A549 (cell line): ENCODE results near the gene LEKR1. TPM values are rescaled to one million over a fixed set of nuclear protein-coding genes. Genes with fewer than 3 reads are reported as not detected.

ENCODE experiments used
- ATAC-seq, 2 experiments: fragments of 200-7000 bp in 1 of 2; fragments of >200 bp in 1 of 2; cut with Nextera tagmentation in 1 of 2; cut with Tn5 transposase in 1 of 2; 3 replicates each; pipeline versions ENCODE4 v1.8.0 to v1.9.1; 2018 to 2020; ENCODE audit warnings: mild to moderate bottlenecking in 1 of 2, moderate library complexity in 1 of 2
- CTCF ChIA-PET: fragments of 300-600 bp; sonication (Branson Sonifier 250); formaldehyde crosslinking; extraction: SDS; loops from one replicate; lab custom pipeline; 2021; ENCODE audit warnings: antibody characterized with exemption, inconsistent platforms; lab: Yijun Ruan, JAX
- POLR2A ChIA-PET: fragments of 350-600 bp; formaldehyde crosslinking; extraction: SDS; loops from one replicate; lab custom pipeline; 2021; ENCODE audit warnings: antibody characterized with exemption, inconsistent platforms; lab: Yijun Ruan, JAX
- DNase-seq, 2 experiments: peaks; one replicate each; pipeline versions ENCODE4 v3.0.0 to v3.0.0-alpha.2; 2011 to 2016; ENCODE audit warnings: low read depth in 1 of 2, low spot score in 1 of 2
- FAIRE-seq: peaks from 2 replicates; lab custom pipeline; 2011; peaks lifted over from hg19 to GRCh38; lab: Jason Lieb, UNC
- H3K27ac ChIP-seq, 2 experiments: fragments of >200 bp; sonication (Bioruptor Twin); formaldehyde crosslinking; 3 replicates each; pipeline ENCODE4 v1.5.1; 2016 to 2017
- H3K4me1 ChIP-seq: fragments of >200 bp; sonication (Bioruptor Twin); formaldehyde crosslinking; 3 replicates; pipeline ENCODE4 v1.6.1; 2016
- H3K4me2 ChIP-seq: fragments of >200 bp; sonication (Bioruptor Twin); formaldehyde crosslinking; 3 replicates; pipeline ENCODE4 v1.6.1; 2016
- H3K4me3 ChIP-seq: fragments of >200 bp; sonication (Bioruptor Twin); formaldehyde crosslinking; 3 replicates; pipeline ENCODE4 v1.5.1; 2016
- H3K9me3 ChIP-seq: fragments of >200 bp; sonication (Bioruptor Twin); formaldehyde crosslinking; 3 replicates; pipeline ENCODE4 v1.6.1; 2016
- CBX2 ChIP-seq: fragments of 200-600 bp; sonication (generic); IDR thresholded peaks from 2 replicates; pipeline ENCODE4 v1.6.1; 2016; ENCODE audit warnings: low read depth, mild to moderate bottlenecking, borderline replicate concordance
- CBX8 ChIP-seq: fragments of 200-600 bp; sonication (generic); IDR thresholded peaks from 2 replicates; pipeline ENCODE4 v1.6.1; 2016
- CEBPB ChIP-seq, 2 experiments: fragments of >200 bp in 1 of 2; sonication (Bioruptor Twin) in 1 of 2; formaldehyde crosslinking in 1 of 2; IDR thresholded peaks; 2 replicates each; pipeline ENCODE4 v1.6.1; 2012 to 2016
- CHD2 ChIP-seq: fragments of 150-350 bp; IDR thresholded peaks from 2 replicates; pipeline ENCODE4 v1.6.1; 2014; ENCODE audit warnings: low read length; ENCODE audit not compliant: partially characterized antibody
- EHMT2 ChIP-seq: fragments of 200-600 bp; sonication (generic); IDR thresholded peaks from 2 replicates; pipeline ENCODE4 v1.6.1; 2016; ENCODE audit warnings: antibody characterized with exemption, low read depth, mild to moderate bottlenecking, moderate library complexity
- ESRRA ChIP-seq: fragments of 150-350 bp; IDR thresholded peaks from 2 replicates; pipeline ENCODE4 v1.6.1; 2014; ENCODE audit warnings: mild to moderate bottlenecking, low read length, borderline replicate concordance
- FOSB ChIP-seq: fragments of 250-450 bp; sonication (Bioruptor Pico); IDR thresholded peaks from 2 replicates; pipeline ENCODE4 v1.5.0; 2020; ENCODE audit warnings: mild to moderate bottlenecking, moderate library complexity
- FOXS1 ChIP-seq: fragments of 250-450 bp; sonication (Bioruptor Pico); IDR thresholded peaks from 2 replicates; pipeline ENCODE4 v1.5.0; 2020; ENCODE audit warnings: mild to moderate bottlenecking, moderate library complexity
- GATA3 ChIP-seq: IDR thresholded peaks from 2 replicates; pipeline ENCODE4 v1.6.1; 2012; ENCODE audit warnings: borderline replicate concordance
- HDAC2 ChIP-seq: fragments of 200-600 bp; sonication (generic); IDR thresholded peaks from 2 replicates; pipeline ENCODE4 v1.6.1; 2016
- JUN ChIP-seq, 2 experiments: fragments of >200 bp; sonication (Bioruptor Twin); formaldehyde crosslinking; IDR thresholded peaks; 2 replicates in 1 of 2; 3 replicates in 1 of 2; pipeline ENCODE4 v1.6.1; 2016 to 2017
- MAZ ChIP-seq: fragments of 150-350 bp; IDR thresholded peaks from 2 replicates; pipeline ENCODE4 v1.6.1; 2014; ENCODE audit warnings: antibody characterized with exemption, low read depth, low read length, borderline replicate concordance
- MYC ChIP-seq: IDR thresholded peaks from 2 replicates; pipeline ENCODE4 v1.6.1; 2012; ENCODE audit warnings: mild to moderate bottlenecking, inconsistent platforms, low read length, improper control_type of control experiment, borderline replicate concordance
- NR3C1 ChIP-seq: fragments of >200 bp; sonication (Bioruptor Twin); formaldehyde crosslinking; IDR thresholded peaks from 3 replicates; pipeline ENCODE4 v1.6.1; 2017
- PHF8 ChIP-seq: fragments of 200-600 bp; sonication (generic); IDR thresholded peaks from 2 replicates; pipeline ENCODE4 v1.6.1; 2016; ENCODE audit warnings: low read depth, mild to moderate bottlenecking, antibody characterized with exemption, moderate library complexity, borderline replicate concordance
- POLR2AphosphoS2 ChIP-seq: conservative IDR thresholded peaks from 2 replicates; pipeline ENCODE4 v1.6.1; 2012; ENCODE audit warnings: low read length, improper control_type of control experiment, inconsistent platforms
- RARB ChIP-seq: fragments of 250-450 bp; sonication (Bioruptor Pico); IDR thresholded peaks from 2 replicates; pipeline ENCODE4 v1.8.0; 2021; ENCODE audit warnings: mild to moderate bottlenecking, moderate library complexity
- RCOR1 ChIP-seq: fragments of 150-350 bp; IDR thresholded peaks from 2 replicates; pipeline ENCODE4 v1.6.1; 2014; ENCODE audit warnings: antibody characterized with exemption, low read length, low read depth
- RFX5 ChIP-seq: fragments of 450-650 bp; IDR thresholded peaks from 2 replicates; pipeline ENCODE4 v1.7.1; 2014; ENCODE audit warnings: antibody characterized with exemption, mild to moderate bottlenecking, moderate library complexity
- RNF2 ChIP-seq: fragments of 200-600 bp; sonication (generic); IDR thresholded peaks from 2 replicates; pipeline ENCODE4 v1.6.1; 2016; ENCODE audit warnings: low read depth, mild to moderate bottlenecking, antibody characterized with exemption, moderate library complexity, borderline replicate concordance
- SMC3 ChIP-seq: fragments of >200 bp; sonication (Bioruptor Twin); formaldehyde crosslinking; IDR thresholded peaks from 3 replicates; pipeline ENCODE4 v1.6.1; 2018; ENCODE audit warnings: inconsistent platforms
- SREBF2 ChIP-seq: fragments of 450-650 bp; IDR thresholded peaks from 2 replicates; pipeline ENCODE4 v1.6.1; 2014; ENCODE audit warnings: mild to moderate bottlenecking, moderate library complexity
- ZNF302 ChIP-seq: fragments of 250-450 bp; sonication (Bioruptor Pico); IDR thresholded peaks from 2 replicates; pipeline ENCODE4 v1.9.0; 2021; ENCODE audit warnings: inconsistent platforms, mild to moderate bottlenecking, moderate library complexity
- WGBS: methylation state at CpG from one replicate; pipeline ENCODE4 v1.1.6; 2017; ENCODE audit errors: missing lambda C conversion rate; 5-methylcytosine and 5-hydroxymethylcytosine counted together
- polyA plus RNA-seq, 4 experiments: library from polyadenylated mRNA; depleted of rRNA in 3 of 4; stranded (reverse); fragments of >200 nt; fragmentation: RNase III in 1 of 4; extraction: RNeasy Plus Mini Kit Qiagen cat#74134 plus additional on column Dnase treatment in 1 of 4; gene quantifications; 2 replicates in 3 of 4; 3 replicates in 1 of 4; pipeline ENCODE4 v1.2.3, GENCODE V29; 2011 to 2017
- TF ChIP-seq, protein P1 (sequence below): IDR thresholded peaks from 2 replicates; pipeline ENCODE4 v1.6.1; 2012; ENCODE audit warnings: low read depth, borderline replicate concordance
- TF ChIP-seq, protein P2 (sequence below): fragments of 450-650 bp; IDR thresholded peaks from 2 replicates; pipeline ENCODE4 v1.6.1; 2014; ENCODE audit warnings: antibody characterized with exemption

LEKR1 gene
- polyA plus RNA-seq, 2 of the 4 experiments (the other 2 are of a cell fraction) = 1.3 to 1.4 TPM

DNA sequence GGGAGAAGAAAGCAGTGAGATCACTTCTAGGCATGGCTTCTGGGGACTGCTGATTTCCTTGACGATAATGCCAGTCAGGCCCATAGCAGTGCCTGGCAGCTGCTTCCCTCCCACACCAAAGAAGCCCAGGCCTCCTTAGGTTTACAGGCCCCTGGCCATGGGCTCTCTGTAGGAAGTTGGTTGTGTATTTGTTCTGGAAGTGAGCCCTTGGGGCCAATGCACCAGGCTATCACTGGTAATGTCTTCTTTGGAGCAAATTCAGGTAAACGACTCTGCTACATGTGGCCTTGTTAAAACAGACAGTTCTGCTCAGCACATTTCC, 244.5 kb downstream of the LEKR1 start:
- no peak overlapping the region for H3K27ac ChIP-seq
- TF ChIP-seq JUN (IDR thresholded peaks at IDR 0.05) (no peak), ZNF302 (no peak), SMC3 (no peak), CBX8 (no peak), ESRRA (no peak), MAZ (no peak), NR3C1 (no peak)
- TF ChIP-seq, all 56 proteins: peak for 0
- Histone ChIP-seq H3K9me3 (no peaks in the 10 kb centered on the region), H3K4me2 (no peak overlapping the region), H3K4me1 (no peaks in the 10 kb centered on the region), H3K4me3 (no peak overlapping the region)
- FAIRE-seq (no peak), DNase-seq (no peak), ATAC-seq (no peak)
- ChIA-PET POLR2A (no interaction called here), CTCF (no interaction called here)
- WGBS = 85% methylated on average over 2 of the region's 2 CpGs

DNA sequence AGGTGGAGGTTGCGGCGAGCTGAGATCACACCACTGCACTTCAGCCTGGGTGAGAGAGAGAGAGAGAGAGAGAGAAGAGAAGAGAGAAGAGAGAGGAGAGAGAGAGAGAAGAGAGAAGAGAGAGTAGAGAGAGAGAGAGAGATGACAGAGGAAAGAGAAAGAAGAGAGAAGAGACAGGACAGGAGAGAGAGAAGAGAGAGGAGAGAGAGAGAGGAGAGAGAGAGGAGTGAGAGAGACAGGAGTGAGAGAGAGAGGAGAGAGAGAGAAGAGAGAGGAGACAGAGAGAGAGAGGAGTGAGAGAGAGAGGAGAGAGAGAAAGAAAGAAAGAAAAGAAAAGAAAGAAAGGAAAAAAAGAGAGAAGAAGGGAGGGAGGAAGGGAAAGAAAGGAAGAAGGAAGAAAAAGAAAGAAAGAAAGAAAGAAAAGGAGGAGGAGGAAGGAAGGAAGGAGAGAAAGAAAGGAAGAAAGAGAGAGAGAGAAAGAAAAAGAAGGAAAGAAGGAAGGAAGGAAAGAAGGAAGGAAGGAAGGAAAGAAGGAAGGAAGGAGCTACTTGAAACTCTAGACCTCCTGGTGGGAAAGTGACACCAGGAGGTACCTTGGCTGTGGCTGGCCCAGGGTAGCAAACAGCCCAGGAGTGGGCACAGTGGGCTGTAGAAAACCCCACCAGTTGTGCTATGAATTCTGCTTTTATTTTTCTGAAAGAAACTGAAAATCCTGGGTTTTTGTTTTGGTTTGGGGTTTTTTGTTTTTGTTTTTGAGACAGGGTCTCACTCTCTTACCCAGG, 245.8 kb downstream of the LEKR1 start:
- Histone ChIP-seq H3K9me3 (no peaks in the 10 kb centered on the region), H3K4me2 (no peak overlapping the region), H3K4me1 (no peaks in the 10 kb centered on the region), H3K4me3 (no peak overlapping the region), H3K27ac (no peak overlapping the region)
- no peak for TF ChIP-seq CHD2
- no peak for TF ChIP-seq FOXS1 (CRISPR knock-in tag)
- TF ChIP-seq FOSB (CRISPR knock-in tag) = no peak
- no peak for TF ChIP-seq CBX2
- TF ChIP-seq NR3C1 = no peak
- no peak for TF ChIP-seq RNF2
- TF ChIP-seq, protein P1, sequence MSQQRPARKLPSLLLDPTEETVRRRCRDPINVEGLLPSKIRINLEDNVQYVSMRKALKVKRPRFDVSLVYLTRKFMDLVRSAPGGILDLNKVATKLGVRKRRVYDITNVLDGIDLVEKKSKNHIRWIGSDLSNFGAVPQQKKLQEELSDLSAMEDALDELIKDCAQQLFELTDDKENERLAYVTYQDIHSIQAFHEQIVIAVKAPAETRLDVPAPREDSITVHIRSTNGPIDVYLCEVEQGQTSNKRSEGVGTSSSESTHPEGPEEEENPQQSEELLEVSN = no peak
- no peak for TF ChIP-seq GATA3
- no peak for TF ChIP-seq MYC
- ChIA-PET CTCF (interaction anchor here (1.5 kb wide), 2 partner anchors 10 to 921 kb away, joined by 3 to 4 read pairs; no protein-coding TSS in a partner anchor), POLR2A (no interaction called here)
- DNase-seq = no peak
- FAIRE-seq = no peak
- WGBS = 86% methylated on average over 2 of the region's 2 CpGs
- ATAC-seq = no peak

DNA sequence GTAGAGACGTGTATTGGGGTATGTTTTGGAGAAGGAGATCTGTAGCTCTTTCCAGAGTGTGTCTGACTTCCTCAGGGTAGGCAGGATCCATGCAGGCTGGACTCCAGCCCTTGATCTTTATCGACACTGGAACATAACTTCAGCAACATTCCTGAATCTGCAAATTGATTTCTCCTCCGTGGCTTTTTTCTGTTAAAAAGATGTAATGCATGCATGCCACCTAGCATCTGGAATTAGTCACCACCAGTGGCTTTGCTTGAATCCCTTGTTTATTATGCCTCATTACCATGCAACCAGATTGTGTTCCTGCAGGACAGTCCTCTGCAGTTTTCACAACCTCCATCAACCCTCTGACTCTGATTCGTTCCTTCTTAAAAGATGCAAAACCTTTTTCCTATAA, 247.7 kb downstream of the LEKR1 start:
- H3K27ac ChIP-seq = no peak overlapping the region
- ChIA-PET CTCF (interaction anchor here (1.2 kb wide), 1 partner anchor 400 kb away, joined by 4 read pairs; no protein-coding TSS in a partner anchor), POLR2A (no interaction called here)
- ATAC-seq (no peak), FAIRE-seq (no peak), DNase-seq (no peak)
- no peaks in the 10 kb centered on the region for H3K4me1 ChIP-seq
- no peak overlapping the region for H3K4me2 ChIP-seq
- H3K4me3 ChIP-seq = no peak overlapping the region
- WGBS = 46% methylated on average over 4 of the region's 4 CpGs
- no peaks in the 10 kb centered on the region for H3K9me3 ChIP-seq
- TF ChIP-seq CEBPB (IDR thresholded peaks at IDR 0.05) (no peak), SREBF2 (no peak), RCOR1 (no peak), HDAC2 (no peak), RARB (no peak), POLR2AphosphoS2 (no peak), EHMT2 (no peak), PHF8 (no peak), RFX5 (no peak)
- TF ChIP-seq, protein P2, sequence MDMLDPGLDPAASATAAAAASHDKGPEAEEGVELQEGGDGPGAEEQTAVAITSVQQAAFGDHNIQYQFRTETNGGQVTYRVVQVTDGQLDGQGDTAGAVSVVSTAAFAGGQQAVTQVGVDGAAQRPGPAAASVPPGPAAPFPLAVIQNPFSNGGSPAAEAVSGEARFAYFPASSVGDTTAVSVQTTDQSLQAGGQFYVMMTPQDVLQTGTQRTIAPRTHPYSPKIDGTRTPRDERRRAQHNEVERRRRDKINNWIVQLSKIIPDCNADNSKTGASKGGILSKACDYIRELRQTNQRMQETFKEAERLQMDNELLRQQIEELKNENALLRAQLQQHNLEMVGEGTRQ = no peak
